Smooth muscle cell (in vitro differentiated cells): ENCODE results near the gene SIRT7. TPM values are rescaled to one million over a fixed set of nuclear protein-coding genes. Genes with fewer than 3 reads are reported as not detected.
"Not testable (repeated sequence)": the region's sequence is repeated elsewhere in the genome, so short reads cannot be mapped to it uniquely, and the experiment has no call there.

Experiments used
- DNase-seq: peaks from one replicate; lab custom pipeline; 2025; ENCODE audit not compliant: unreplicated experiment; lab: John Stamatoyannopoulos, UW
- H2AFZ ChIP-seq: fragments of 200-600 bp; sonication (generic); 2 replicates; pipeline ENCODE4 v1.6.0; 2016; ENCODE audit warnings: antibody characterized with exemption, low read depth, mild to moderate bottlenecking
- H3F3A ChIP-seq: fragments of 200-600 bp; sonication (generic); 2 replicates; pipeline ENCODE4 v1.6.0; 2017; ENCODE audit warnings: antibody characterized with exemption, low read depth
- H3K27ac ChIP-seq: fragments of 200-600 bp; sonication (generic); 2 replicates; pipeline ENCODE4 v1.5.1; 2016; ENCODE audit warnings: low read depth, mild to moderate bottlenecking
- H3K27me3 ChIP-seq: fragments of 200-600 bp; sonication (generic); 2 replicates; pipeline ENCODE4 v1.6.1; 2016; ENCODE audit warnings: low read depth, mild to moderate bottlenecking
- H3K36me3 ChIP-seq: fragments of 200-600 bp; sonication (generic); 2 replicates; pipeline ENCODE4 v1.5.1; 2016; ENCODE audit warnings: low read depth
- H3K4me1 ChIP-seq: fragments of 200-600 bp; sonication (generic); 2 replicates; pipeline ENCODE4 v1.5.1; 2016; ENCODE audit warnings: low read depth
- H3K4me2 ChIP-seq: fragments of 200-600 bp; sonication (generic); 2 replicates; pipeline ENCODE4 v1.6.0; 2016; ENCODE audit warnings: mild to moderate bottlenecking
- H3K4me3 ChIP-seq: fragments of 200-600 bp; sonication (generic); 2 replicates; pipeline ENCODE4 v1.5.1; 2016; ENCODE audit warnings: mild to moderate bottlenecking
- H3K79me2 ChIP-seq: fragments of 200-600 bp; sonication (generic); 2 replicates; pipeline ENCODE4 v1.6.0; 2016; ENCODE audit warnings: low read depth, mild to moderate bottlenecking
- H3K9ac ChIP-seq: fragments of 200-600 bp; sonication (generic); 2 replicates; pipeline ENCODE4 v1.6.0; 2016; ENCODE audit warnings: low read depth
- H3K9me3 ChIP-seq: fragments of 200-600 bp; sonication (generic); replicated peaks from 2 replicates; pipeline ENCODE4 v1.5.1; 2016; ENCODE audit warnings: low read depth
- H4K20me1 ChIP-seq: fragments of 200-600 bp; sonication (generic); 2 replicates; pipeline ENCODE4 v1.6.0; 2016; ENCODE audit warnings: low read depth
- CTCF ChIP-seq: fragments of 200-600 bp; sonication (generic); IDR thresholded peaks from 2 replicates; pipeline ENCODE4 v1.5.1; 2017; ENCODE audit warnings: borderline replicate concordance, mild to moderate bottlenecking, antibody characterized with exemption; ENCODE audit not compliant: insufficient read depth, poor library complexity, severe bottlenecking
- WGBS: methylation state at CpG from one replicate; pipeline ENCODE4 v1.1.7; 2016; ENCODE audit warnings: low lambda C conversion rate; 5-methylcytosine and 5-hydroxymethylcytosine counted together
- polyA plus RNA-seq: library from polyadenylated mRNA; unstranded; fragments of >200 nt; fragmentation: Nextera tagmentation; extraction: Ambion mirVana; gene quantifications from 2 replicates; pipeline ENCODE4 v1.2.1, GENCODE V29; 2016
- total RNA-seq: library from RNA; depleted of rRNA; stranded (reverse); fragments of >200 nt; gene quantifications from 2 replicates; pipeline ENCODE4 v1.2.3, GENCODE V29; 2014

The SIRT7 gene
- total and polyA plus RNA-seq, 2 experiments from 2014 or later, result 10.1 to 19.9 TPM

GRCh38 chr17:81918832-81919545 lies 1.0 kb upstream of the SIRT7 start:
- Histone ChIP-seq H3K4me1 (peaks cover 16% of the 10 kb centered on the region), H3K27ac (no peak overlapping the region), H3K36me3 (no peaks in the 10 kb centered on the region), H3K9me3 (no peaks in the 10 kb centered on the region), H3K4me2 (no peak overlapping the region), H4K20me1 (peaks cover 81% of the 10 kb centered on the region), H3K4me3 (no peak overlapping the region), H3K9ac (no peak overlapping the region), H2AFZ (no peak overlapping the region), H3K27me3 (no peaks in the 10 kb centered on the region), H3F3A (peaks cover 4% of the 10 kb centered on the region), H3K79me2 (peaks cover 74% of the 10 kb centered on the region)
- no peak for TF ChIP-seq CTCF
- WGBS, result 97% methylated on average over 14 of the region's 15 CpGs
- no peak for DNase-seq

- Histone ChIP-seq H4K20me1 (peaks cover 77% of the 10 kb centered on the region), H3K4me3 (peak overlapping the region; percentile 95), H3K79me2 (peaks cover 68% of the 10 kb centered on the region), H3K4me2 (peak overlapping the region; percentile 88)
- WGBS, result 54% methylated on average over 8 of the region's 9 CpGs
- H3K4me1 ChIP-seq, H3K9ac ChIP-seq, DNase-seq, H2AFZ ChIP-seq, H3K9me3 ChIP-seq, H3K27ac ChIP-seq, H3K27me3 ChIP-seq, H3F3A ChIP-seq, H3K36me3 ChIP-seq: not testable (repeated sequence)
These were observed 325 bp upstream of the SIRT7 start for GRCh38 chr17:81918333-81918669.

- peak overlapping the region; percentile 95 for H3K4me3 ChIP-seq
- H3K27me3 ChIP-seq, result no peaks in the 10 kb centered on the region
- H3K36me3 ChIP-seq, result no peaks in the 10 kb centered on the region
- H3F3A ChIP-seq, result peaks cover 13% of the 10 kb centered on the region
- no peak for DNase-seq
- H4K20me1 ChIP-seq, result peaks cover 74% of the 10 kb centered on the region
- no peaks in the 10 kb centered on the region for H3K9me3 ChIP-seq
- TF ChIP-seq CTCF, result no peak
- H3K4me1 ChIP-seq, result peaks cover 3% of the 10 kb centered on the region
- no peak overlapping the region for H2AFZ ChIP-seq
- H3K4me2 ChIP-seq, result peak overlapping the region; percentile 88
- H3K27ac ChIP-seq, result peak overlapping the region; percentile 30
- whole genome bisulfite sequencing, result 79% methylated on average over 21 of the region's 21 CpGs
- no peak overlapping the region for H3K9ac ChIP-seq
- H3K79me2 ChIP-seq, result peaks cover 49% of the 10 kb centered on the region
These were observed 1.6 kb downstream of the SIRT7 start for GRCh38 chr17:81916234-81917001.

- peaks cover 43% of the 10 kb centered on the region for H3K79me2 ChIP-seq
- H3K4me3 ChIP-seq, result no peak overlapping the region
- no peak overlapping the region for H3K27ac ChIP-seq
- no peaks in the 10 kb centered on the region for H3K9me3 ChIP-seq
- DNase-seq, result no peak
- WGBS, result 97% methylated on average over 12 of the region's 12 CpGs
- H4K20me1 ChIP-seq, result peaks cover 68% of the 10 kb centered on the region
- TF ChIP-seq CTCF, result no peak
- H3K9ac ChIP-seq, result no peak overlapping the region
- H3K4me2 ChIP-seq, result no peak overlapping the region
- H2AFZ ChIP-seq, result no peak overlapping the region
- H3F3A ChIP-seq, result peaks cover 13% of the 10 kb centered on the region
- H3K36me3 ChIP-seq, result no peaks in the 10 kb centered on the region
- no peaks in the 10 kb centered on the region for H3K27me3 ChIP-seq
- H3K4me1 ChIP-seq, result peaks cover 5% of the 10 kb centered on the region
These were observed 2.6 kb downstream of the SIRT7 start for GRCh38 chr17:81915331-81915730.
